Dermis microvascular lymphatic vessel endothelial cell (primary cell): ENCODE results near the gene ETS1. TPM values are rescaled to one million over a fixed set of nuclear protein-coding genes. Genes with fewer than 3 reads are reported as not detected.
"Not testable (repeated sequence)": the region's sequence is repeated elsewhere in the genome, so short reads cannot be mapped to it uniquely, and the experiment has no call there.

Experiments
- DNase-seq, 2 donors: peaks; one replicate each; pipeline versions ENCODE4 v3.0.0 to v3.0.0-alpha.2; 2010; ENCODE audit warnings: low read depth in 2 of 2
- total RNA-seq: library from RNA; depleted of rRNA; stranded (reverse); fragments of >200 nt; gene quantifications from 2 replicates; pipeline ENCODE4 v1.2.1, GENCODE V29; 2014

ETS1 gene
- total RNA-seq, 1 donor from 2014 or later, result 81.3 TPM

- DNase-seq, result peak; percentile 63 to 67
Measured at GRCh38 chr11:128448200-128448886, 139.0 kb downstream of the ETS1 start.

- no peak for DNase-seq
Measured at GRCh38 chr11:128447233-128447632, 140.1 kb downstream of the ETS1 start.

GRCh38 chr11:128445921-128446320 is 141.4 kb downstream of the ETS1 start:
- DNase-seq, result not testable (repeated sequence)

GRCh38 chr11:128437136-128437535 is 150.2 kb downstream of the ETS1 start:
- DNase-seq, result peak; percentile 95 to 97

- no peak for DNase-seq
Measured at GRCh38 chr11:128434818-128435217, 152.5 kb downstream of the ETS1 start.

GRCh38 chr11:128434411-128434810 is 152.9 kb downstream of the ETS1 start:
- no peak for DNase-seq

- no peak for DNase-seq
Measured at GRCh38 chr11:128432926-128433325, 154.4 kb downstream of the ETS1 start.

GRCh38 chr11:128431931-128432330 is 155.4 kb downstream of the ETS1 start:
- no peak for DNase-seq

GRCh38 chr11:128428935-128429334 is 158.4 kb downstream of the ETS1 start:
- no peak for DNase-seq

- DNase-seq, result peak; percentile 34 to 61
Measured at GRCh38 chr11:128424851-128425285, 162.5 kb downstream of the ETS1 start.

GRCh38 chr11:128424271-128424711 is 163.1 kb downstream of the ETS1 start:
- no peak for DNase-seq

GRCh38 chr11:128422576-128423370 is 164.6 kb downstream of the ETS1 start:
- DNase-seq, result peak in 1 of 2 donors; percentile 44

GRCh38 chr11:128421577-128422330 is 165.6 kb downstream of the ETS1 start:
- no peak for DNase-seq

- no peak for DNase-seq
Measured at GRCh38 chr11:128420951-128421350, 166.4 kb downstream of the ETS1 start.

- no peak for DNase-seq
Measured at GRCh38 chr11:128420265-128420664, 167.1 kb downstream of the ETS1 start.

GRCh38 chr11:128419012-128419767 is 168.2 kb downstream of the ETS1 start:
- DNase-seq, result no peak

- DNase-seq, result peak in 1 of 2 donors; percentile 40
Measured at GRCh38 chr11:128417607-128418324, 169.6 kb downstream of the ETS1 start.

GRCh38 chr11:128416976-128417375 is 170.4 kb downstream of the ETS1 start:
- no peak for DNase-seq

GRCh38 chr11:128415539-128415938 is 171.8 kb downstream of the ETS1 start:
- DNase-seq, result peak in 1 of 2 donors; percentile 67
